CD14-positive monocyte (primary cell): Measurements from ENCODE around the gene C9orf43. TPM values are rescaled to one million over a fixed set of nuclear protein-coding genes. Genes with fewer than 3 reads are reported as not detected.

Experiments
- DNase-seq, 3 donors: peaks; one replicate each; pipeline ENCODE4 v3.0.0-alpha.2; 2011 to 2022
- H2AFZ ChIP-seq: 2 replicates; pipeline ENCODE4 v1.6.0; 2012; ENCODE audit warnings: mild to moderate bottlenecking, low read depth, low read length, inconsistent platforms; ENCODE audit not compliant: insufficient read depth, poor library complexity, severe bottlenecking
- H3K27ac ChIP-seq, 2 donors: 1 replicate in 1 of 2; 2 replicates in 1 of 2; pipeline ENCODE4 v1.5.1; 2012 to 2013; ENCODE audit warnings: low read length in 2 of 2, control low read depth in 1 of 2, inconsistent platforms in 1 of 2, low read depth in 1 of 2, mild to moderate bottlenecking in 1 of 2
- H3K27me3 ChIP-seq, 2 donors: one replicate each; pipeline versions ENCODE4 v1.6.0 to v1.6.1; 2011 to 2013; ENCODE audit warnings: low read length in 2 of 2; ENCODE audit not compliant: control insufficient read depth in 2 of 2, insufficient read depth in 2 of 2
- H3K36me3 ChIP-seq, 2 donors: replicated peaks in 1 of 2; 1 replicate in 1 of 2; 2 replicates in 1 of 2; pipeline versions ENCODE4 v1.5.1 to v1.6.1; 2012 to 2013; ENCODE audit warnings: low read length in 2 of 2, control low read depth in 1 of 2, inconsistent platforms in 1 of 2, mild to moderate bottlenecking in 1 of 2; ENCODE audit not compliant: insufficient read depth in 2 of 2, control insufficient read depth in 1 of 2
- H3K4me1 ChIP-seq, 2 donors: 1 replicate in 1 of 2; 2 replicates in 1 of 2; pipeline versions ENCODE4 v1.5.1 to v1.6.1; 2012 to 2013; ENCODE audit warnings: low read length in 2 of 2, control low read depth in 1 of 2, inconsistent platforms in 1 of 2, mild to moderate bottlenecking in 1 of 2, moderate library complexity in 1 of 2; ENCODE audit not compliant: insufficient read depth in 2 of 2, control insufficient read depth in 1 of 2
- H3K4me2 ChIP-seq: replicated peaks from 2 replicates; pipeline ENCODE3; 2012; ENCODE audit warnings: low read length, moderate library complexity, mild to moderate bottlenecking; ENCODE audit not compliant: poor library complexity, severe bottlenecking; ENCODE audit errors: extremely low read depth
- H3K4me3 ChIP-seq, 3 experiments: fragments of 200-600 bp in 1 of 3; sonication (generic) in 1 of 3; replicated peaks in 1 of 3; 1 replicate in 2 of 3; 2 replicates in 1 of 3; pipeline ENCODE4 v1.5.1; 2011 to 2013; ENCODE audit warnings: low read length in 3 of 3, mild to moderate bottlenecking in 3 of 3, control low read depth in 2 of 3, low read depth in 2 of 3, inconsistent platforms in 1 of 3, moderate library complexity in 1 of 3
- H3K79me2 ChIP-seq: 2 replicates; pipeline ENCODE4 v1.6.0; 2012; ENCODE audit warnings: mild to moderate bottlenecking, control low read depth, inconsistent platforms, low read length, moderate library complexity; ENCODE audit not compliant: insufficient read depth
- H3K9ac ChIP-seq: 2 replicates; pipeline ENCODE4 v1.6.0; 2017; ENCODE audit warnings: low read length, mild to moderate bottlenecking; ENCODE audit not compliant: insufficient read depth, poor library complexity, severe bottlenecking
- H3K9me3 ChIP-seq, 2 donors: replicated peaks in 1 of 2; 1 replicate in 1 of 2; 2 replicates in 1 of 2; pipeline versions ENCODE4 v1.5.1 to v1.6.1; 2012 to 2013; ENCODE audit warnings: low read length in 2 of 2, control low read depth in 1 of 2; ENCODE audit not compliant: control insufficient read depth in 1 of 2, insufficient read depth in 1 of 2
- H4K20me1 ChIP-seq: 2 replicates; pipeline ENCODE4 v1.6.0; 2012; ENCODE audit warnings: mild to moderate bottlenecking, low read length, control low read depth, moderate library complexity; ENCODE audit not compliant: insufficient read depth
- H3K27ac Mint-ChIP-seq, 7 donors: one replicate each; pipeline ENCODE4 v1.8.0; 2020; ENCODE audit warnings: mild to moderate bottlenecking in 7 of 7, mixed read lengths in 7 of 7, moderate library complexity in 6 of 7, inconsistent platforms in 2 of 7
- H3K27me3 Mint-ChIP-seq, 3 donors: one replicate each; pipeline ENCODE4 v1.8.0; 2021 to 2022; ENCODE audit warnings: low read depth in 3 of 3, mild to moderate bottlenecking in 3 of 3, mixed read lengths in 3 of 3, moderate library complexity in 3 of 3, inconsistent platforms in 1 of 3
- H3K36me3 Mint-ChIP-seq, 2 donors: one replicate each; pipeline ENCODE4 v1.8.0; 2020; ENCODE audit warnings: mixed read lengths in 2 of 2, inconsistent platforms in 1 of 2, mild to moderate bottlenecking in 1 of 2
- H3K4me1 Mint-ChIP-seq: one replicate; pipeline ENCODE4 v1.8.0; 2020; ENCODE audit warnings: mild to moderate bottlenecking, mixed read lengths
- H3K4me3 Mint-ChIP-seq, 2 donors: one replicate each; pipeline ENCODE4 v1.8.0; 2020; ENCODE audit warnings: mild to moderate bottlenecking in 2 of 2, mixed read lengths in 2 of 2, moderate library complexity in 1 of 2
- H3K9me3 Mint-ChIP-seq, 7 donors: one replicate each; pipeline ENCODE4 v1.8.0; 2020 to 2022; ENCODE audit warnings: mixed read lengths in 7 of 7, mild to moderate bottlenecking in 6 of 7, moderate library complexity in 6 of 7, inconsistent platforms in 2 of 7
- CTCF ChIP-seq: fragments of 200-600 bp; IDR thresholded peaks from one replicate; pipeline ENCODE4 v1.8.0; 2022; ENCODE audit warnings: antibody characterized with exemption, mild to moderate bottlenecking
- WGBS: methylation state at CpG from one replicate; pipeline ENCODE4 v1.1.5; 2013; ENCODE audit warnings: missing lambda C conversion rate; ENCODE audit not compliant: insufficient coverage; 5-methylcytosine and 5-hydroxymethylcytosine counted together
- intact Hi-C, 2 donors: fragments of 100-400 bp; cut with micrococcal nuclease; formaldehyde crosslinking; loops; one replicate each; pipeline versions ENCODE4 v1.15.0 to v1.15.1; 2023
- polyA plus RNA-seq, 3 donors: library from polyadenylated mRNA; depleted of rRNA in 1 of 3; unstranded in 2 of 3; stranded (reverse) in 1 of 3; fragments of 300-500 nt in 2 of 3; fragments of >200 nt in 1 of 3; fragmentation: Illumina TruSeq in 2 of 3; gene quantifications; 1 replicate in 2 of 3; 2 replicates in 1 of 3; pipeline ENCODE4 v1.2.3, GENCODE V29; 2012 to 2021

C9orf43 gene
- polyA plus RNA-seq, 3 donors, result 0.17 TPM; not detected in 2

DNA sequence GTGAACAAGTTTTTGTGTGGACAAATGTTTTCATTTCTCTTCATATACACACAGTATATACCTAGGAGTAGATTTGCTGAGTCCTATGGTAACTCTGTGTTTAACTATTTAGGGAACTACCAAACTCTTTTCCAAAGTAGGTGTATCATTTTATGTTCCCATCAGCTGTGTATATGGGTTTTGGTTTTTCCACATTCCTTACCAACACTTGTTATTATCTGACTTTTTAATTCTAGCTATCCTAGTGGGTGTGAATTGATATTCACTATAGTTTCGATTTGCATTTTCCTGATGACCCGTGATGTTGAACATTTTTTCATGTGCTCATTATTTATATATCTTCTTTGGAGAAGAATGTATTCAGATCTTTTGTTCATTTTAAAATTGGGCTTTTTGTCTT, 56.6 kb downstream of the C9orf43 start:
- H3K4me3 Mint-ChIP-seq, result no peak overlapping the region

DNA sequence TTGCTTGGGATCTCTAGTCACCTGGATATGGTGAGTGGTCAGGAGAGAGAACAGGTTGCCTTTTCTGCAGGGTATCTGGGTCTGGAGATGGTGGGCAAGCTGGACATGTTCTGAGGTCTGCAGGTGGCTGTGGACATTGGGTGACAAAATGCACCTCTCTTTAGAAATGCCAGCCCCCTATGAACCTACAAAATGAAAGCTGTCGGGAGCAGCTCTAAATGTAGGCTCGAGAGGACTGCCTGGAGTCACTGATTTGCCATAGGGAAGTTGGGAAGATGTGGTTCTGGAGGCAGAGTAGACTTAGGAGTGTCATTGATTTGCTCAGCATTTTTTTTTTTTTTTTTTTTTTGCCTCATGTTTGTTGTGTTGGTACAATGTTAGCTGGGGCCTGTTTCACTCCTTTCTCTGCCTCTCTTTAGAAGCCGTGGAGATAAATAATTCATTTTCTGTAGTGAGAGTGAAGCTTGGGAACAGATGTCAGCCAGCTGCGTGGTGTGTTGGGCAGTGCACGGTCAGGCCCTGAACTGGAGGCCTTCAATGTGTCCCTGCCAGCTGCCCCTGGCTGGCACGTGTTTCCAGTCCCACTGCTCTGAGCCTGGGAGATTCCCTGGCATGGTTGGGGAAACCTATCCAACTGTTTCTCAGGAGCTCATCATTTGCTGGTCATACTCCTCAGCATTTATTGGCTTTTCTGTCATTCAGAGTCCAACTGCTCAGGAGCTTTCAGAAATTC, 58.3 kb downstream of the C9orf43 start:
- no peaks in the 10 kb centered on the region for H3K27me3 ChIP-seq
- H3K4me3 ChIP-seq, result no peak overlapping the region
- peaks cover 0 to 6% (median 3%) of the 10 kb centered on the region in 7 donors for H3K9me3 Mint-ChIP-seq
- H3K36me3 Mint-ChIP-seq, result no peaks in the 10 kb centered on the region
- H3K4me1 Mint-ChIP-seq, result no peaks in the 10 kb centered on the region
- H3K9me3 ChIP-seq, result no peaks in the 10 kb centered on the region
- no peaks in the 10 kb centered on the region for H3K79me2 ChIP-seq
- no peaks in the 10 kb centered on the region for H3K36me3 ChIP-seq
- H3K9ac ChIP-seq, result no peak overlapping the region
- no peaks in the 10 kb centered on the region for H3K4me1 ChIP-seq
- H3K27ac Mint-ChIP-seq, result no peak overlapping the region
- no peak overlapping the region for H3K4me2 ChIP-seq
- H2AFZ ChIP-seq, result no peak overlapping the region
- intact Hi-C loops, result no loop called here
- DNase-seq, result no peak
- no peak for TF ChIP-seq CTCF
- no peaks in the 10 kb centered on the region for H4K20me1 ChIP-seq
- 100% methylated on average over 3 of the region's 6 CpGs for WGBS
- H3K27me3 Mint-ChIP-seq, result peaks cover 0 to 1% (median 0%) of the 10 kb centered on the region in 3 donors
- no peak overlapping the region for H3K27ac ChIP-seq
- no peak overlapping the region for H3K4me3 Mint-ChIP-seq

More for the DNA sequence above, 56.6 kb downstream of the C9orf43 start:
- Histone ChIP-seq H3K4me1 (no peaks in the 10 kb centered on the region), H3K4me3 (no peak overlapping the region), H3K9me3 (no peaks in the 10 kb centered on the region), H3K4me2 (no peak overlapping the region), H3K79me2 (no peaks in the 10 kb centered on the region), H3K36me3 (no peaks in the 10 kb centered on the region), H3K27ac (no peak overlapping the region), H3K27me3 (no peaks in the 10 kb centered on the region), H4K20me1 (no peaks in the 10 kb centered on the region), H2AFZ (no peak overlapping the region), H3K9ac (no peak overlapping the region)
- TF ChIP-seq CTCF, result no peak
- DNase-seq, result no peak
- Mint-ChIP-seq H3K9me3 (peaks cover 0 to 6% (median 3%) of the 10 kb centered on the region in 7 donors), H3K36me3 (no peaks in the 10 kb centered on the region), H3K4me1 (no peaks in the 10 kb centered on the region), H3K27ac (no peak overlapping the region), H3K27me3 (peaks cover 0 to 3% (median 0%) of the 10 kb centered on the region in 3 donors)
- intact Hi-C loops, result no loop called here
- WGBS, result no CpG with 5 or more reads among the region's 2 CpGs
